H9 (cell line): ENCODE results near the gene POU2F3. TPM values are rescaled to one million over a fixed set of nuclear protein-coding genes. Genes with fewer than 3 reads are reported as not detected.

ENCODE experiments used
- DNase-seq: peaks from one replicate; pipeline ENCODE4 v3.0.0-alpha.2; 2017
- H2AFZ ChIP-seq: one replicate; pipeline ENCODE4 v1.6.1; 2013; ENCODE audit warnings: mild to moderate bottlenecking, low read length, control low read depth, moderate library complexity
- H2AK5ac ChIP-seq: 2 replicates; pipeline ENCODE4 v1.6.1; 2013; ENCODE audit warnings: low read length, control low read depth, mixed read lengths; ENCODE audit not compliant: insufficient read length
- H2BK120ac ChIP-seq: one replicate; pipeline ENCODE4 v1.6.1; 2013; ENCODE audit warnings: low read depth, mild to moderate bottlenecking, low read length, control low read depth, inconsistent platforms; ENCODE audit not compliant: poor library complexity, severe bottlenecking
- H2BK12ac ChIP-seq: 2 replicates; pipeline ENCODE4 v1.6.1; 2013; ENCODE audit warnings: low read length, control low read depth, mixed read lengths, low read depth; ENCODE audit not compliant: insufficient read length
- H2BK15ac ChIP-seq: 2 replicates; pipeline ENCODE4 v1.6.1; 2013; ENCODE audit warnings: low read depth, low read length, control low read depth
- H2BK20ac ChIP-seq: one replicate; pipeline ENCODE4 v1.6.1; 2013; ENCODE audit warnings: low read depth, mild to moderate bottlenecking, low read length, control low read depth, inconsistent platforms; ENCODE audit not compliant: poor library complexity, severe bottlenecking
- H2BK5ac ChIP-seq: 2 replicates; pipeline ENCODE4 v1.6.1; 2013; ENCODE audit warnings: low read length, control low read depth, mixed read lengths; ENCODE audit not compliant: insufficient read length
- H3K14ac ChIP-seq: 2 replicates; pipeline ENCODE4 v1.6.1; 2013; ENCODE audit warnings: low read length, control low read depth; ENCODE audit not compliant: insufficient read depth
- H3K18ac ChIP-seq: 2 replicates; pipeline ENCODE4 v1.6.1; 2013; ENCODE audit warnings: low read depth, mild to moderate bottlenecking, mixed read lengths, low read length, control low read depth; ENCODE audit not compliant: insufficient read length
- H3K23ac ChIP-seq: 2 replicates; pipeline ENCODE4 v1.6.1; 2013; ENCODE audit warnings: low read length, control low read depth, mixed read lengths, low read depth; ENCODE audit not compliant: insufficient read length
- H3K23me2 ChIP-seq: 2 replicates; pipeline ENCODE4 v1.6.1; 2013; ENCODE audit warnings: low read depth, mild to moderate bottlenecking, mixed read lengths, low read length, control low read depth; ENCODE audit not compliant: insufficient read length, poor library complexity, severe bottlenecking
- H3K27ac ChIP-seq: 2 replicates; pipeline ENCODE4 v1.5.1; 2013; ENCODE audit warnings: low read length, control low read depth, mixed read lengths, low read depth; ENCODE audit not compliant: insufficient read length
- H3K27me3 ChIP-seq: 2 replicates; pipeline ENCODE4 v1.6.1; 2013; ENCODE audit warnings: low read length, control low read depth, inconsistent platforms; ENCODE audit not compliant: insufficient read depth
- H3K4ac ChIP-seq: 2 replicates; pipeline ENCODE4 v1.6.1; 2013; ENCODE audit warnings: low read depth, mild to moderate bottlenecking, control low read depth, inconsistent platforms, low read length, moderate library complexity
- H3K4me1 ChIP-seq: 2 replicates; pipeline ENCODE4 v1.6.1; 2013; ENCODE audit warnings: low read length, control low read depth, inconsistent platforms; ENCODE audit not compliant: insufficient read depth
- H3K4me2 ChIP-seq: 2 replicates; pipeline ENCODE4 v1.6.1; 2013; ENCODE audit warnings: low read length, control low read depth, mixed read lengths; ENCODE audit not compliant: insufficient read length, insufficient read depth
- H3K56ac ChIP-seq: 2 replicates; pipeline ENCODE4 v1.6.1; 2013; ENCODE audit warnings: low read depth, mild to moderate bottlenecking, mixed read lengths, low read length, control low read depth; ENCODE audit not compliant: insufficient read length
- H3K79me1 ChIP-seq: 2 replicates; pipeline ENCODE4 v1.6.1; 2013; ENCODE audit warnings: low read depth, mild to moderate bottlenecking, moderate library complexity, low read length, control low read depth, inconsistent platforms; ENCODE audit not compliant: insufficient read depth, poor library complexity, severe bottlenecking
- H3K79me2 ChIP-seq: 2 replicates; pipeline ENCODE4 v1.6.1; 2013; ENCODE audit warnings: low read length, control low read depth, inconsistent platforms; ENCODE audit not compliant: insufficient read depth
- H3K9ac ChIP-seq: 2 replicates; pipeline ENCODE4 v1.6.1; 2013; ENCODE audit warnings: low read length, control low read depth, mixed read lengths; ENCODE audit not compliant: insufficient read length; ENCODE audit errors: extremely low read depth
- H3K9me3 ChIP-seq: one replicate; pipeline ENCODE4 v1.6.1; 2013; ENCODE audit warnings: low read depth, low read length, inconsistent platforms; ENCODE audit not compliant: control insufficient read depth
- H3T11ph ChIP-seq: one replicate; pipeline ENCODE4 v1.6.1; 2013; ENCODE audit warnings: mild to moderate bottlenecking, low read length, control low read depth, inconsistent platforms
- H4K20me1 ChIP-seq: one replicate; pipeline ENCODE4 v1.6.1; 2013; ENCODE audit not compliant: control insufficient read depth, insufficient read length, insufficient read depth
- H4K5ac ChIP-seq: 2 replicates; pipeline ENCODE4 v1.6.1; 2013; ENCODE audit warnings: low read depth, mild to moderate bottlenecking, mixed read lengths, low read length, control low read depth; ENCODE audit not compliant: insufficient read length
- H4K8ac ChIP-seq: replicated peaks from 2 replicates; pipeline ENCODE4 v1.6.1; 2013; ENCODE audit warnings: low read length, control low read depth, mixed read lengths, low read depth; ENCODE audit not compliant: insufficient read length
- H4K91ac ChIP-seq: 2 replicates; pipeline ENCODE4 v1.6.1; 2013; ENCODE audit warnings: low read depth, mild to moderate bottlenecking, moderate library complexity, mixed read lengths, low read length, control low read depth; ENCODE audit not compliant: insufficient read length
- H3K27ac Mint-ChIP-seq, 3 experiments: 2 replicates in 2 of 3; 3 replicates in 1 of 3; pipeline ENCODE4 v1.8.0; 2020 to 2021; ENCODE audit warnings: mixed read lengths in 3 of 3, mild to moderate bottlenecking in 1 of 3, moderate library complexity in 1 of 3
- H3K27me3 Mint-ChIP-seq: 2 replicates; pipeline ENCODE4 v1.8.0; 2021; ENCODE audit warnings: low read depth, mild to moderate bottlenecking, moderate library complexity, mixed read lengths
- H3K36me3 Mint-ChIP-seq, 3 experiments: 2 replicates in 2 of 3; 3 replicates in 1 of 3; pipeline ENCODE4 v1.8.0; 2020 to 2021; ENCODE audit warnings: low read depth in 3 of 3, mixed read lengths in 3 of 3; ENCODE audit not compliant: insufficient read depth in 1 of 3
- H3K4me1 Mint-ChIP-seq, 2 experiments: 2 replicates each; pipeline ENCODE4 v1.8.0; 2020; ENCODE audit warnings: mixed read lengths in 2 of 2
- H3K4me3 Mint-ChIP-seq, 2 experiments: 2 replicates in 1 of 2; 3 replicates in 1 of 2; pipeline ENCODE4 v1.8.0; 2020 to 2021; ENCODE audit warnings: mild to moderate bottlenecking in 2 of 2, mixed read lengths in 2 of 2, moderate library complexity in 1 of 2
- H3K9me3 Mint-ChIP-seq, 2 experiments: 2 replicates in 1 of 2; 3 replicates in 1 of 2; pipeline ENCODE4 v1.8.0; 2020; ENCODE audit warnings: mild to moderate bottlenecking in 2 of 2, mixed read lengths in 2 of 2, moderate library complexity in 1 of 2
- CTCF ChIP-seq: fragments of 200-600 bp; sonication (generic); conservative IDR thresholded peaks from 3 replicates; pipeline ENCODE4 v1.8.0; 2021; ENCODE audit warnings: antibody characterized with exemption, mild to moderate bottlenecking
- WGBS: extraction: QIAGEN DNeasy Blood & Tissue Kit; methylation state at CpG from one replicate; pipeline ENCODE4 v1.1.7; 2013; ENCODE audit warnings: missing lambda C conversion rate, low lambda C conversion rate, mixed read lengths; ENCODE audit not compliant: insufficient read length; ENCODE audit errors: extremely low coverage; 5-methylcytosine and 5-hydroxymethylcytosine counted together
- total RNA-seq: library from RNA; stranded (reverse); gene quantifications from 2 replicates; pipeline ENCODE4 v1.2.1, GENCODE V29; 2021

The POU2F3 gene
- total RNA-seq, 1 experiment from 2014 or later = 1.1 TPM

DNA sequence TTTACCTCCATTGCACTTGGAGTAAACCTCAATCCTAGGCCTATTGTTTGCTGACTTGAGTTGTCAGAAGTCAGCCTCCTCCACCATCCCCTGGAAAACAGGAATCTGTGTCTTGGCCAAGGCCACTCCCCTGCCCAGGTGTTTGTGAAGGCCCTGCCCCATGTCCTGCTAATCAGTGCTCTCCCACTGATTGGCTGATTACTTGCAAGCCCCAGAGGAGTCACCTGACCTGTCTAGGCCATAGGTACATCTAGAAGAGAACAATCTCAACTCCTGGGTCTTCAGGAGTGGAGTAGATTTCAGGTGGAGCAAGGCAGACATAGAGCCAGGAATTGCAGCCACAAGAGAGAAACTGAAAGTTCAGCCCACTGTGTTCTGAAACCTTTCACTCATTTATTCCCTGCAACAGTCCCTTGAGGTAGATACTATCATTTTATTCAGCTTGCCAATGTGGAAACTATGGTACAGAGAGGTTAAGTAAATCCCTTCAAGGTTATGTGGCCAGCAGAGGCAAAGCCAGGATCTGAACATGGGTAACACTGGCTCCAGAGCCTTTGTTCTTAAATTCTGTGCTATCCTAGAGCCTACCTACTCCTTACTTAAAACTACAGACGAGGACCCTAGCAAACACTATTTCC, 18.7 kb upstream of the POU2F3 start:
- peaks cover 25 to 41% of the 10 kb centered on the region in 2 experiments for H3K4me1 Mint-ChIP-seq
- no peaks in the 10 kb centered on the region for H3K36me3 Mint-ChIP-seq
- Histone ChIP-seq H3K9me3 (no peaks in the 10 kb centered on the region), H2AFZ (no peak overlapping the region), H3K23me2 (no peaks in the 10 kb centered on the region), H4K5ac (no peak overlapping the region), H3K4me1 (no peaks in the 10 kb centered on the region; the same call in 1 of the 2 replicates), H2AK5ac (no peak overlapping the region), H2BK15ac (no peak overlapping the region), H3K4me2 (no peak overlapping the region), H3K18ac (no peak overlapping the region), H3K4ac (no peak overlapping the region), H2BK12ac (no peak overlapping the region), H3K14ac (no peak overlapping the region), H3K79me1 (no peaks in the 10 kb centered on the region), H3T11ph (no peak overlapping the region), H2BK5ac (no peak overlapping the region), H2BK20ac (no peak overlapping the region), H4K8ac (no peak overlapping the region), H3K9ac (no peak overlapping the region), H3K27ac (no peak overlapping the region), H4K91ac (no peak overlapping the region), H4K20me1 (no peaks in the 10 kb centered on the region), H2BK120ac (no peak overlapping the region), H3K79me2 (no peaks in the 10 kb centered on the region), H3K56ac (no peak overlapping the region), H3K23ac (no peak overlapping the region), H3K27me3 (peaks cover 6% of the 10 kb centered on the region; the same call in 1 of the 2 replicates)
- no peak overlapping the region for H3K4me3 Mint-ChIP-seq
- WGBS = no CpG with 5 or more reads among the region's 1 CpG
- DNase-seq = no peak
- no peak overlapping the region; a peak in 1 of 7 replicates for H3K27ac Mint-ChIP-seq
- no peaks in the 10 kb centered on the region for H3K9me3 Mint-ChIP-seq
- H3K27me3 Mint-ChIP-seq = peaks cover 92% of the 10 kb centered on the region
- no peak for TF ChIP-seq CTCF
